Keratinocyte (primary cell): Measurements from ENCODE around the gene SSBP2.

Experiments
- CTCF ChIP-seq, 3 experiments: IDR thresholded peaks in 1 of 3; conservative IDR thresholded peaks in 1 of 3; optimal IDR thresholded peaks in 1 of 3; 2 replicates in 2 of 3; 3 replicates in 1 of 3; pipeline versions ENCODE3 to v1.5.1; 2011; ENCODE audit warnings: low read length in 3 of 3, mild to moderate bottlenecking in 3 of 3, moderate library complexity in 2 of 3, control low read depth in 1 of 3, inconsistent platforms in 1 of 3; ENCODE audit not compliant: insufficient read depth in 2 of 3; ENCODE audit errors: extremely low read depth in 1 of 3
- EZH2 ChIP-seq: IDR thresholded peaks from one replicate; pipeline ENCODE4 v1.6.1; 2012; ENCODE audit warnings: inconsistent platforms, mild to moderate bottlenecking, low read length, moderate library complexity

- no peak for TF ChIP-seq CTCF (optimal IDR thresholded peaks at IDR 0.05 in 1 of 3, IDR thresholded peaks at IDR 0.05 in 1 of 3, conservative IDR thresholded peaks at IDR 0.05 in 1 of 3; ENCODE audit: extremely low read depth in 1 of 3, insufficient read depth in 2 of 3, low read length in 3 of 3)
- no peak for TF ChIP-seq EZH2
Observed at GRCh38 chr5:81383867-81384266, 367.0 kb downstream of the SSBP2 start.
